ENCODE results near the gene TMEM191C.
"Not testable (repeated sequence)": the region's sequence is repeated elsewhere in the genome, so short reads cannot be mapped to it uniquely, and the experiment has no call there.

DNA sequence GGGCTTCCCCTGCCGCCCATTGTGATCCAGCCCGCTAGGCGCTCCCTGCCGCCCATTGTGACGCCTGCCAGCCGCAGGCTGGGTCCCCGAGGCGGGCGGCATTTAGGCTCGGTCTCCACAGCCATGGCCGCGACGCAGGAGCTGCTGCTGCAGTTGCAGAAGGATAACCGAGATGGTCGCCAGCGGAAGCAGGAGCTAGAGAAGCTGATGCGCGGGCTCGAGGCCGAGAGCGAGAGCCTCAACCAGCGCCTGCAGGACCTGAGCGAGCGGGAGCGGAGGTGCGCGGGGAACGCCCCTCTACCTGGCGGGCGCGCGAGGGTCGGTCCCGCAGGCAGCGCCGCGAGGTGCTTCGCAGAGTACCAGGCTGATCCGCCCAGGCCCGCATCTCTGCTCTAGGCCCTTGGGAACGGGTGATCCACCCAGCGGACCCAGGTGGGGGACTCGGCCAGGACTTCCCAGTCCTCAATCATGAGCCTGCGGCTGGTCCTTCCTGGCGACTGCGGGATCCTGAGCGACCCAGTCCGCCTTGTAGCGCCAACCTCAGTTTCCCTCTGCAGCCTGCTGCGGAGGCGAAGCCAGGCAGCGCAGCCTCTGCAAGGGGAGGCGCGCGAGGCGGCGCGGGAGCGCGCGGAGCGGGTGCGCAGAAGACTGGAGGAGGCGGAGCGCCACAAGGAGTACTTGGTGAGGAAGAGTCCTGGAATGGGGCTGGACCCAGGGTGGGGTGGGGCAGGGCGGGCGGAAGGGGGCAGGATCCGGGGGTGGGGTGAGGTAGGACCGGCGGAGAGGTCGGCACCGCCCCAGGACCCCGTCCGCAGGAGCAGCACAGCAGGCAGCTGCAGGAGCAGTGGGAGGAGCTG is at the start of gene TMEM191C:
- TF ChIP-seq, protein P1, sequence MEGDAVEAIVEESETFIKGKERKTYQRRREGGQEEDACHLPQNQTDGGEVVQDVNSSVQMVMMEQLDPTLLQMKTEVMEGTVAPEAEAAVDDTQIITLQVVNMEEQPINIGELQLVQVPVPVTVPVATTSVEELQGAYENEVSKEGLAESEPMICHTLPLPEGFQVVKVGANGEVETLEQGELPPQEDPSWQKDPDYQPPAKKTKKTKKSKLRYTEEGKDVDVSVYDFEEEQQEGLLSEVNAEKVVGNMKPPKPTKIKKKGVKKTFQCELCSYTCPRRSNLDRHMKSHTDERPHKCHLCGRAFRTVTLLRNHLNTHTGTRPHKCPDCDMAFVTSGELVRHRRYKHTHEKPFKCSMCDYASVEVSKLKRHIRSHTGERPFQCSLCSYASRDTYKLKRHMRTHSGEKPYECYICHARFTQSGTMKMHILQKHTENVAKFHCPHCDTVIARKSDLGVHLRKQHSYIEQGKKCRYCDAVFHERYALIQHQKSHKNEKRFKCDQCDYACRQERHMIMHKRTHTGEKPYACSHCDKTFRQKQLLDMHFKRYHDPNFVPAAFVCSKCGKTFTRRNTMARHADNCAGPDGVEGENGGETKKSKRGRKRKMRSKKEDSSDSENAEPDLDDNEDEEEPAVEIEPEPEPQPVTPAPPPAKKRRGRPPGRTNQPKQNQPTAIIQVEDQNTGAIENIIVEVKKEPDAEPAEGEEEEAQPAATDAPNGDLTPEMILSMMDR (IDR thresholded peaks at IDR 0.05): not testable (repeated sequence)
- not testable (repeated sequence) for TF ChIP-seq EP300, POLR2A, POLR2AphosphoS5 (IDR thresholded peaks at IDR 0.05)

Data from sigmoid colon (tissue), 4 donors.